H9 (cell line): ENCODE measurements around the gene PYGB. TPM values are rescaled to one million over a fixed set of nuclear protein-coding genes. Genes with fewer than 3 reads are reported as not detected.

Experiments
- DNase-seq: peaks from one replicate; pipeline ENCODE4 v3.0.0-alpha.2; 2017
- H2AFZ ChIP-seq: one replicate; pipeline ENCODE4 v1.6.1; 2013; ENCODE audit warnings: mild to moderate bottlenecking, low read length, control low read depth, moderate library complexity
- H2AK5ac ChIP-seq: 2 replicates; pipeline ENCODE4 v1.6.1; 2013; ENCODE audit warnings: low read length, control low read depth, mixed read lengths; ENCODE audit not compliant: insufficient read length
- H2BK120ac ChIP-seq: one replicate; pipeline ENCODE4 v1.6.1; 2013; ENCODE audit warnings: low read depth, mild to moderate bottlenecking, low read length, control low read depth, inconsistent platforms; ENCODE audit not compliant: poor library complexity, severe bottlenecking
- H2BK12ac ChIP-seq: 2 replicates; pipeline ENCODE4 v1.6.1; 2013; ENCODE audit warnings: low read length, control low read depth, mixed read lengths, low read depth; ENCODE audit not compliant: insufficient read length
- H2BK15ac ChIP-seq: 2 replicates; pipeline ENCODE4 v1.6.1; 2013; ENCODE audit warnings: low read depth, low read length, control low read depth
- H2BK20ac ChIP-seq: one replicate; pipeline ENCODE4 v1.6.1; 2013; ENCODE audit warnings: low read depth, mild to moderate bottlenecking, low read length, control low read depth, inconsistent platforms; ENCODE audit not compliant: poor library complexity, severe bottlenecking
- H2BK5ac ChIP-seq: 2 replicates; pipeline ENCODE4 v1.6.1; 2013; ENCODE audit warnings: low read length, control low read depth, mixed read lengths; ENCODE audit not compliant: insufficient read length
- H3K14ac ChIP-seq: 2 replicates; pipeline ENCODE4 v1.6.1; 2013; ENCODE audit warnings: low read length, control low read depth; ENCODE audit not compliant: insufficient read depth
- H3K18ac ChIP-seq: 2 replicates; pipeline ENCODE4 v1.6.1; 2013; ENCODE audit warnings: low read depth, mild to moderate bottlenecking, mixed read lengths, low read length, control low read depth; ENCODE audit not compliant: insufficient read length
- H3K23ac ChIP-seq: 2 replicates; pipeline ENCODE4 v1.6.1; 2013; ENCODE audit warnings: low read length, control low read depth, mixed read lengths, low read depth; ENCODE audit not compliant: insufficient read length
- H3K23me2 ChIP-seq: 2 replicates; pipeline ENCODE4 v1.6.1; 2013; ENCODE audit warnings: low read depth, mild to moderate bottlenecking, mixed read lengths, low read length, control low read depth; ENCODE audit not compliant: insufficient read length, poor library complexity, severe bottlenecking
- H3K27ac ChIP-seq: 2 replicates; pipeline ENCODE4 v1.5.1; 2013; ENCODE audit warnings: low read length, control low read depth, mixed read lengths, low read depth; ENCODE audit not compliant: insufficient read length
- H3K27me3 ChIP-seq: 2 replicates; pipeline ENCODE4 v1.6.1; 2013; ENCODE audit warnings: low read length, control low read depth, inconsistent platforms; ENCODE audit not compliant: insufficient read depth
- H3K4ac ChIP-seq: 2 replicates; pipeline ENCODE4 v1.6.1; 2013; ENCODE audit warnings: low read depth, mild to moderate bottlenecking, control low read depth, inconsistent platforms, low read length, moderate library complexity
- H3K4me1 ChIP-seq: 2 replicates; pipeline ENCODE4 v1.6.1; 2013; ENCODE audit warnings: low read length, control low read depth, inconsistent platforms; ENCODE audit not compliant: insufficient read depth
- H3K4me2 ChIP-seq: 2 replicates; pipeline ENCODE4 v1.6.1; 2013; ENCODE audit warnings: low read length, control low read depth, mixed read lengths; ENCODE audit not compliant: insufficient read length, insufficient read depth
- H3K56ac ChIP-seq: 2 replicates; pipeline ENCODE4 v1.6.1; 2013; ENCODE audit warnings: low read depth, mild to moderate bottlenecking, mixed read lengths, low read length, control low read depth; ENCODE audit not compliant: insufficient read length
- H3K79me1 ChIP-seq: 2 replicates; pipeline ENCODE4 v1.6.1; 2013; ENCODE audit warnings: low read depth, mild to moderate bottlenecking, moderate library complexity, low read length, control low read depth, inconsistent platforms; ENCODE audit not compliant: insufficient read depth, poor library complexity, severe bottlenecking
- H3K79me2 ChIP-seq: 2 replicates; pipeline ENCODE4 v1.6.1; 2013; ENCODE audit warnings: low read length, control low read depth, inconsistent platforms; ENCODE audit not compliant: insufficient read depth
- H3K9ac ChIP-seq: 2 replicates; pipeline ENCODE4 v1.6.1; 2013; ENCODE audit warnings: low read length, control low read depth, mixed read lengths; ENCODE audit not compliant: insufficient read length; ENCODE audit errors: extremely low read depth
- H3K9me3 ChIP-seq: one replicate; pipeline ENCODE4 v1.6.1; 2013; ENCODE audit warnings: low read depth, low read length, inconsistent platforms; ENCODE audit not compliant: control insufficient read depth
- H3T11ph ChIP-seq: one replicate; pipeline ENCODE4 v1.6.1; 2013; ENCODE audit warnings: mild to moderate bottlenecking, low read length, control low read depth, inconsistent platforms
- H4K20me1 ChIP-seq: one replicate; pipeline ENCODE4 v1.6.1; 2013; ENCODE audit not compliant: control insufficient read depth, insufficient read length, insufficient read depth
- H4K5ac ChIP-seq: 2 replicates; pipeline ENCODE4 v1.6.1; 2013; ENCODE audit warnings: low read depth, mild to moderate bottlenecking, mixed read lengths, low read length, control low read depth; ENCODE audit not compliant: insufficient read length
- H4K8ac ChIP-seq: replicated peaks from 2 replicates; pipeline ENCODE4 v1.6.1; 2013; ENCODE audit warnings: low read length, control low read depth, mixed read lengths, low read depth; ENCODE audit not compliant: insufficient read length
- H4K91ac ChIP-seq: 2 replicates; pipeline ENCODE4 v1.6.1; 2013; ENCODE audit warnings: low read depth, mild to moderate bottlenecking, moderate library complexity, mixed read lengths, low read length, control low read depth; ENCODE audit not compliant: insufficient read length
- H3K27ac Mint-ChIP-seq, 3 experiments: 2 replicates in 2 of 3; 3 replicates in 1 of 3; pipeline ENCODE4 v1.8.0; 2020 to 2021; ENCODE audit warnings: mixed read lengths in 3 of 3, mild to moderate bottlenecking in 1 of 3, moderate library complexity in 1 of 3
- H3K27me3 Mint-ChIP-seq: 2 replicates; pipeline ENCODE4 v1.8.0; 2021; ENCODE audit warnings: low read depth, mild to moderate bottlenecking, moderate library complexity, mixed read lengths
- H3K36me3 Mint-ChIP-seq, 3 experiments: 2 replicates in 2 of 3; 3 replicates in 1 of 3; pipeline ENCODE4 v1.8.0; 2020 to 2021; ENCODE audit warnings: low read depth in 3 of 3, mixed read lengths in 3 of 3; ENCODE audit not compliant: insufficient read depth in 1 of 3
- H3K4me1 Mint-ChIP-seq, 2 experiments: 2 replicates each; pipeline ENCODE4 v1.8.0; 2020; ENCODE audit warnings: mixed read lengths in 2 of 2
- H3K4me3 Mint-ChIP-seq, 2 experiments: 2 replicates in 1 of 2; 3 replicates in 1 of 2; pipeline ENCODE4 v1.8.0; 2020 to 2021; ENCODE audit warnings: mild to moderate bottlenecking in 2 of 2, mixed read lengths in 2 of 2, moderate library complexity in 1 of 2
- H3K9me3 Mint-ChIP-seq, 2 experiments: 2 replicates in 1 of 2; 3 replicates in 1 of 2; pipeline ENCODE4 v1.8.0; 2020; ENCODE audit warnings: mild to moderate bottlenecking in 2 of 2, mixed read lengths in 2 of 2, moderate library complexity in 1 of 2
- WGBS: extraction: QIAGEN DNeasy Blood & Tissue Kit; methylation state at CpG from one replicate; pipeline ENCODE4 v1.1.7; 2013; ENCODE audit warnings: missing lambda C conversion rate, low lambda C conversion rate, mixed read lengths; ENCODE audit not compliant: insufficient read length; ENCODE audit errors: extremely low coverage; 5-methylcytosine and 5-hydroxymethylcytosine counted together
- total RNA-seq: library from RNA; stranded (reverse); gene quantifications from 2 replicates; pipeline ENCODE4 v1.2.1, GENCODE V29; 2021
- TF ChIP-seq, protein P1 (sequence below): fragments of 200-600 bp; sonication (generic); conservative IDR thresholded peaks from 3 replicates; pipeline ENCODE4 v1.8.0; 2021; ENCODE audit warnings: antibody characterized with exemption, mild to moderate bottlenecking

The PYGB gene
- total RNA-seq, 1 experiment from 2014 or later: 46.9 TPM

DNA sequence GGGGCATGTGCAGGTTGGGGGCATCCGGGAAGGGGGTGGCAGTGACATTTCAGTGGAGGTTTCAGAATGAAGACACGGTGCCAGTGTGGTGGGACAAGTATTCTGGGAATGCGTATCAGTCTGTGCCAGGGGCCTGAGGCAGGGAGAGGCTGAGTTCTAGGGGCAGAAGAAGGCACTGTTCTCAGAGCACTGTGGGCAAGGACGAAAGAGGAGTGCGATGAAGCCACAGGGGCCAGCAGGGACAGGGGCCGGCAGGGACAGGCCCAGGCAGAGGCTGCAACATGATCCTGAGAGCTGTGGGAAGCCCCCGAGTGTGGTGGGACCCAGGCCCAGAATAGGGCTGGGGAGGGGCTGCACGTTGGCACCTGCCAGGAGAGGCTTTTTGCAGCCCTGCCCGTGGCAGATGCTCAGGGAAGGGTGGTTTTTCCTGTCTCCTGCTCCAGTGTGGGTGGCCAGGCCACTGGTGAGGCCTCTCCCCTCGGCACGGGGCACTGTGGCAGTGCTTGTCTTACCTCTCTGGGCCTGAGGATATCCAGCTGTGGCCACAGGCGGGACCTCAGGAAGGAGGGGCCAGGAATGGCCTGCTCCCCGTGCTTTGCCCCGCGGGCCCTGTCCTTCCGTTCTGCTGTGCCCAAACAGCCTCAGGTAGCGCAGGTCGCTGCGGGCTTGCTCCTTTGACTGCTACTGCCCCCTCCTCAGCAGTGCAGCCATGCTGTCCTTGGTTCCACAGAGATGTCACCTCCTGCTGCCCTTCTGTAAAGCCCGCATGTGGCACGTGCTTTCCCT is 42.4 kb upstream of the PYGB start:
- Mint-ChIP-seq H3K27me3 (no peaks in the 10 kb centered on the region), H3K9me3 (no peaks in the 10 kb centered on the region), H3K4me3 (no peak overlapping the region), H3K36me3 (peaks cover 0 to 6% (median 5%) of the 10 kb centered on the region in 3 experiments; a peak in 2 of 7 replicates), H3K27ac (peak overlapping the region in 2 of 3 experiments; percentile 86 to 94; a peak in 4 of 7 replicates), H3K4me1 (peaks cover 15 to 23% of the 10 kb centered on the region in 2 experiments)
- Histone ChIP-seq H3K14ac (peak overlapping the region; percentile 66; the same call in 1 of the 2 replicates), H2AFZ (no peak overlapping the region), H4K8ac (no peak overlapping the region), H3T11ph (no peak overlapping the region), H4K20me1 (no peaks in the 10 kb centered on the region), H3K56ac (no peak overlapping the region), H3K23ac (no peak overlapping the region), H2BK15ac (no peak overlapping the region), H3K4ac (no peak overlapping the region), H3K9ac (no peak overlapping the region), H3K27ac (no peak overlapping the region), H2AK5ac (no peak overlapping the region), H4K5ac (no peak overlapping the region), H2BK120ac (no peak overlapping the region), H2BK12ac (no peak overlapping the region), H3K9me3 (no peaks in the 10 kb centered on the region), H2BK5ac (no peak overlapping the region), H2BK20ac (no peak overlapping the region), H4K91ac (no peak overlapping the region), H3K79me1 (no peaks in the 10 kb centered on the region), H3K4me1 (no peaks in the 10 kb centered on the region; the same call in 1 of the 2 replicates), H3K4me2 (no peak overlapping the region), H3K79me2 (no peaks in the 10 kb centered on the region), H3K27me3 (no peaks in the 10 kb centered on the region; the same call in 1 of the 2 replicates), H3K23me2 (no peaks in the 10 kb centered on the region), H3K18ac (peak overlapping the region; percentile 1)
- DNase-seq: no peak
- TF ChIP-seq, protein P1, sequence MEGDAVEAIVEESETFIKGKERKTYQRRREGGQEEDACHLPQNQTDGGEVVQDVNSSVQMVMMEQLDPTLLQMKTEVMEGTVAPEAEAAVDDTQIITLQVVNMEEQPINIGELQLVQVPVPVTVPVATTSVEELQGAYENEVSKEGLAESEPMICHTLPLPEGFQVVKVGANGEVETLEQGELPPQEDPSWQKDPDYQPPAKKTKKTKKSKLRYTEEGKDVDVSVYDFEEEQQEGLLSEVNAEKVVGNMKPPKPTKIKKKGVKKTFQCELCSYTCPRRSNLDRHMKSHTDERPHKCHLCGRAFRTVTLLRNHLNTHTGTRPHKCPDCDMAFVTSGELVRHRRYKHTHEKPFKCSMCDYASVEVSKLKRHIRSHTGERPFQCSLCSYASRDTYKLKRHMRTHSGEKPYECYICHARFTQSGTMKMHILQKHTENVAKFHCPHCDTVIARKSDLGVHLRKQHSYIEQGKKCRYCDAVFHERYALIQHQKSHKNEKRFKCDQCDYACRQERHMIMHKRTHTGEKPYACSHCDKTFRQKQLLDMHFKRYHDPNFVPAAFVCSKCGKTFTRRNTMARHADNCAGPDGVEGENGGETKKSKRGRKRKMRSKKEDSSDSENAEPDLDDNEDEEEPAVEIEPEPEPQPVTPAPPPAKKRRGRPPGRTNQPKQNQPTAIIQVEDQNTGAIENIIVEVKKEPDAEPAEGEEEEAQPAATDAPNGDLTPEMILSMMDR: no peak
- WGBS: no CpG with 5 or more reads among the region's 21 CpGs
